NB4 (cell line): Measurements from ENCODE around the gene SMIM13.

ENCODE experiments used
- CTCF ChIP-seq: IDR thresholded peaks from one replicate; pipeline ENCODE4 v1.5.1; 2012; ENCODE audit warnings: low read depth, low read length
- POLR2A ChIP-seq: IDR thresholded peaks from 2 replicates; pipeline ENCODE4 v1.6.1; 2011; ENCODE audit warnings: mild to moderate bottlenecking; ENCODE audit not compliant: insufficient read length; ENCODE audit errors: extremely low read depth

GRCh38 chr6:11120271-11121005 is 26.8 kb downstream of the SMIM13 start:
- TF ChIP-seq CTCF (no peak), POLR2A (no peak)
